IMR-90 (cell line): ENCODE data around the gene IL11.

Source experiments
- BHLHE40 ChIP-seq: fragments of 150-350 bp; IDR thresholded peaks from 2 replicates; pipeline ENCODE4 v1.6.1; 2016; ENCODE audit warnings: mild to moderate bottlenecking, low read depth, low read length
- CEBPB ChIP-seq: IDR thresholded peaks from 2 replicates; pipeline ENCODE4 v1.6.1; 2012; ENCODE audit warnings: low read depth, low read length, improper control_type of control experiment
- CHD1 ChIP-seq: IDR thresholded peaks from 2 replicates; pipeline ENCODE4 v1.6.1; 2012; ENCODE audit warnings: low read depth, low read length, improper control_type of control experiment
- MAFK ChIP-seq: IDR thresholded peaks from 2 replicates; pipeline ENCODE4 v1.6.1; 2012; ENCODE audit warnings: low read depth, low read length, improper control_type of control experiment
- MAZ ChIP-seq: IDR thresholded peaks from 2 replicates; pipeline ENCODE4 v1.6.1; 2012; ENCODE audit warnings: low read depth, mild to moderate bottlenecking, low read length, improper control_type of control experiment, moderate library complexity, borderline replicate concordance
- POLR2A ChIP-seq: IDR thresholded peaks from 2 replicates; pipeline ENCODE4 v1.6.1; 2012; ENCODE audit warnings: mild to moderate bottlenecking, low read depth, low read length
- RAD21 ChIP-seq: IDR thresholded peaks from 2 replicates; pipeline ENCODE4 v1.6.1; 2012; ENCODE audit warnings: low read length, improper control_type of control experiment
- RCOR1 ChIP-seq: IDR thresholded peaks from 2 replicates; pipeline ENCODE4 v1.6.1; 2012; ENCODE audit warnings: mild to moderate bottlenecking, low read length, improper control_type of control experiment; ENCODE audit not compliant: insufficient replicate concordance
- RFX5 ChIP-seq: IDR thresholded peaks from 2 replicates; pipeline ENCODE4 v1.8.0; 2012; ENCODE audit warnings: low read depth, mild to moderate bottlenecking, low read length, moderate library complexity
- USF2 ChIP-seq: fragments of 150-350 bp; IDR thresholded peaks from 2 replicates; pipeline ENCODE4 v1.6.1; 2017; ENCODE audit warnings: mild to moderate bottlenecking, antibody characterized with exemption, low read length, low read depth
- TF ChIP-seq, protein P1 (sequence below): conservative IDR thresholded peaks from 2 replicates; pipeline ENCODE4 v1.5.1; 2012; ENCODE audit warnings: mild to moderate bottlenecking, low read depth, low read length, improper control_type of control experiment
- TF ChIP-seq, protein P2 (sequence below): fragments of 150-350 bp; IDR thresholded peaks from 2 replicates; pipeline ENCODE4 v1.6.1; 2016; ENCODE audit warnings: low read depth, mild to moderate bottlenecking, low read length, moderate library complexity, borderline replicate concordance

DNA sequence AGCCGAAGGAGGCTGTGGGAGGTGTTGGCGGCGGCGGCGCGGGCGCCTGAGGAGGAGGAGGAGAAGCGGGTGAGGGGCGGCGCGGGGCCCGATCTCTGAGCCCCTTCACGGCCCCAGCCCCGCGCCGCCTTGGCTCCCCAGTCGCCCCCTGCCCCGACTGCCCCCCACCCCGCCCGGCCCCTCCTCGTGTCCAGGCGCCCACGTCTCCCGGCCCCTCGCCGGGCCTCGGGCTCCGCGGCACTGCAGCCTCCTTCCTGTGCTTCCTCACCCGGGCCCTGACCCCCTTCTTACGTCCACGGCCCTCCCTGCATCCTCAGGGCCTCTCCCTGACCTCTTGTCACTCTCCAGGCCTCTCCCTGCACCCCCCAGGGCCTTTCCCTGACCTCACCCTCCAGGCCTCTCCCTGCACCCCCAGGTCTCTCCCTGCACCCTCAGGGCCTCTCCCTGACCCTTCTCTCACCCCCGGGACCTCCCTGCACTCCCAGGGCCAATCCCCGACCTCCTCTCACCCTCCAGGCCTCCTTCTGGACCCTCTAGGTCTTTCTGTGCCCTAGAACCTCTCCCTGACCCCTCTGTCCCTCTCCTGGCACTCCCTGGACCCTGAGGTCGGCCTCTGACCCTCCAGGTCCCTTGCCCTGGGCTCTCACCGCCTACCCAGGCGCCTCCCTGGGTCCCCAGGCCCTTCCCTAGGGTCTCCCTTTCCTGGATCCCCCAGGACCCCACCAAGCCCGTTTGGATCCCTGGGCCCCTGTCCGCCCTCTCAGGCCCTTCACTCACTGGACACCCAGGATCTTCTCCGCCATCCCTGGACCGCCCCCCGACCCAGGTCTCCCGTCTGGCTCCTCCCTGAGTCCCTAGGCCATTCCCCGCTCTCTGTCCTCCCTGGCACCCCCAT lies 30.1 kb downstream of the IL11 start:
- TF ChIP-seq, protein P1, sequence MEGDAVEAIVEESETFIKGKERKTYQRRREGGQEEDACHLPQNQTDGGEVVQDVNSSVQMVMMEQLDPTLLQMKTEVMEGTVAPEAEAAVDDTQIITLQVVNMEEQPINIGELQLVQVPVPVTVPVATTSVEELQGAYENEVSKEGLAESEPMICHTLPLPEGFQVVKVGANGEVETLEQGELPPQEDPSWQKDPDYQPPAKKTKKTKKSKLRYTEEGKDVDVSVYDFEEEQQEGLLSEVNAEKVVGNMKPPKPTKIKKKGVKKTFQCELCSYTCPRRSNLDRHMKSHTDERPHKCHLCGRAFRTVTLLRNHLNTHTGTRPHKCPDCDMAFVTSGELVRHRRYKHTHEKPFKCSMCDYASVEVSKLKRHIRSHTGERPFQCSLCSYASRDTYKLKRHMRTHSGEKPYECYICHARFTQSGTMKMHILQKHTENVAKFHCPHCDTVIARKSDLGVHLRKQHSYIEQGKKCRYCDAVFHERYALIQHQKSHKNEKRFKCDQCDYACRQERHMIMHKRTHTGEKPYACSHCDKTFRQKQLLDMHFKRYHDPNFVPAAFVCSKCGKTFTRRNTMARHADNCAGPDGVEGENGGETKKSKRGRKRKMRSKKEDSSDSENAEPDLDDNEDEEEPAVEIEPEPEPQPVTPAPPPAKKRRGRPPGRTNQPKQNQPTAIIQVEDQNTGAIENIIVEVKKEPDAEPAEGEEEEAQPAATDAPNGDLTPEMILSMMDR, result no peak
- no peak for TF ChIP-seq RFX5
- TF ChIP-seq POLR2A, result peak; percentile 68; the same call in 1 of the 2 replicates
- TF ChIP-seq RCOR1, result no peak
- no peak for TF ChIP-seq BHLHE40
- no peak for TF ChIP-seq USF2
- TF ChIP-seq, protein P2, sequence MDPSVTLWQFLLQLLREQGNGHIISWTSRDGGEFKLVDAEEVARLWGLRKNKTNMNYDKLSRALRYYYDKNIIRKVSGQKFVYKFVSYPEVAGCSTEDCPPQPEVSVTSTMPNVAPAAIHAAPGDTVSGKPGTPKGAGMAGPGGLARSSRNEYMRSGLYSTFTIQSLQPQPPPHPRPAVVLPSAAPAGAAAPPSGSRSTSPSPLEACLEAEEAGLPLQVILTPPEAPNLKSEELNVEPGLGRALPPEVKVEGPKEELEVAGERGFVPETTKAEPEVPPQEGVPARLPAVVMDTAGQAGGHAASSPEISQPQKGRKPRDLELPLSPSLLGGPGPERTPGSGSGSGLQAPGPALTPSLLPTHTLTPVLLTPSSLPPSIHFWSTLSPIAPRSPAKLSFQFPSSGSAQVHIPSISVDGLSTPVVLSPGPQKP, result no peak
- TF ChIP-seq MAFK, result no peak
- TF ChIP-seq RAD21, result no peak
- no peak for TF ChIP-seq CEBPB
- no peak for TF ChIP-seq CHD1
- TF ChIP-seq MAZ, result no peak
